ENCODE results near the gene USP24. TPM values are rescaled to one million over a fixed set of nuclear protein-coding genes. Genes with fewer than 3 reads are reported as not detected.

USP24 gene
- total and polyA plus RNA-seq, 11 donors, result 13.9 to 53.7 (median 35.4) TPM

GRCh38 chr1:55092475-55092874 is 122.7 kb downstream of the USP24 start:
- intact Hi-C loops (cut with DNase I), result loop anchor here in 1 of 10 donors (10.0 kb wide), 1 partner anchor 52 kb away; no protein-coding TSS in a partner anchor
- no peak overlapping the region for H3K27ac ChIP-seq
- H3K4me1 ChIP-seq, result no peaks in the 10 kb centered on the region
- no peak overlapping the region for H3K4me3 ChIP-seq
- 91 to 95% (median 91%) methylated on average over 2 of the region's 2 CpGs for WGBS, 4 donors
- TF ChIP-seq POLR2A (IDR thresholded peaks at IDR 0.05) (no peak), CTCF (IDR thresholded peaks at IDR 0.05) (no peak)
- no peaks in the 10 kb centered on the region for H3K9me3 ChIP-seq
- ATAC-seq (no peak), DNase-seq (no peak)
- peaks cover 3 to 100% (median 100%) of the 10 kb centered on the region in 9 donors for H3K36me3 ChIP-seq
- no peaks in the 10 kb centered on the region for H3K27me3 ChIP-seq

GRCh38 chr1:55089683-55090082 is 125.5 kb downstream of the USP24 start:
- Histone ChIP-seq H3K4me3 (no peak overlapping the region), H3K36me3 (peaks cover 3 to 100% (median 100%) of the 10 kb centered on the region in 9 donors), H3K27me3 (no peaks in the 10 kb centered on the region), H3K9me3 (no peaks in the 10 kb centered on the region), H3K27ac (no peak overlapping the region), H3K4me1 (peaks cover 0 to 5% (median 0%) of the 10 kb centered on the region in 12 donors)
- ATAC-seq (no peak), DNase-seq (no peak)
- 71 to 76% (median 72%) methylated on average over 2 of the region's 2 CpGs for WGBS, 4 donors
- TF ChIP-seq POLR2A (IDR thresholded peaks at IDR 0.05), result no peak
- no peak for TF ChIP-seq CTCF (IDR thresholded peaks at IDR 0.05)
- intact Hi-C loops (cut with DNase I), result loop anchor here in 2 of 10 donors (5.0 to 10.0 kb wide), 2 partner anchors 33 to 55 kb away; no protein-coding TSS in a partner anchor

- Histone ChIP-seq H3K27me3 (no peaks in the 10 kb centered on the region), H3K4me1 (peaks cover 0 to 5% (median 0%) of the 10 kb centered on the region in 12 donors), H3K4me3 (no peak overlapping the region), H3K9me3 (no peaks in the 10 kb centered on the region), H3K36me3 (peaks cover 0 to 100% (median 100%) of the 10 kb centered on the region in 9 donors), H3K27ac (no peak overlapping the region)
- 79 to 83% (median 79%) methylated on average over 4 of the region's 4 CpGs for WGBS, 4 donors
- ATAC-seq (no peak), DNase-seq (no peak)
- intact Hi-C loops (cut with DNase I), result loop anchor here in 1 of 10 donors (5.0 kb wide), 1 partner anchor 34 kb away; no protein-coding TSS in a partner anchor
- TF ChIP-seq CTCF (IDR thresholded peaks at IDR 0.05) (no peak), POLR2A (IDR thresholded peaks at IDR 0.05) (no peak)
Observed at GRCh38 chr1:55088413-55088812, 126.8 kb downstream of the USP24 start.

GRCh38 chr1:55087439-55087838 is 127.7 kb downstream of the USP24 start:
- Histone ChIP-seq H3K27ac (no peak overlapping the region), H3K4me3 (no peak overlapping the region), H3K27me3 (no peaks in the 10 kb centered on the region), H3K9me3 (no peaks in the 10 kb centered on the region), H3K4me1 (peaks cover 0 to 5% (median 0%) of the 10 kb centered on the region in 12 donors), H3K36me3 (peaks cover 0 to 100% (median 100%) of the 10 kb centered on the region in 9 donors)
- WGBS, 4 donors, result 82 to 88% (median 86%) methylated on average over 3 of the region's 3 CpGs
- no peak for TF ChIP-seq POLR2A (IDR thresholded peaks at IDR 0.05)
- no peak for DNase-seq
- intact Hi-C loops (cut with DNase I), result loop anchor here in 1 of 10 donors (5.0 kb wide), 1 partner anchor 35 kb away; no protein-coding TSS in a partner anchor
- ATAC-seq, result no peak

GRCh38 chr1:55084257-55084656 is 130.9 kb downstream of the USP24 start:
- WGBS, 4 donors, result 92 to 95% (median 93%) methylated on average over 7 of the region's 7 CpGs
- Histone ChIP-seq H3K27me3 (no peaks in the 10 kb centered on the region), H3K4me3 (no peak overlapping the region), H3K9me3 (no peaks in the 10 kb centered on the region), H3K27ac (no peak overlapping the region), H3K36me3 (peaks cover 0 to 100% (median 100%) of the 10 kb centered on the region in 9 donors), H3K4me1 (peaks cover 0 to 10% (median 2%) of the 10 kb centered on the region in 12 donors)
- ATAC-seq (no peak), DNase-seq (no peak)
- TF ChIP-seq POLR2A (IDR thresholded peaks at IDR 0.05), result no peak
- TF ChIP-seq CTCF (IDR thresholded peaks at IDR 0.05), result no peak
- intact Hi-C loops (cut with DNase I), result no loop called here
